Measurements from ENCODE around the gene DDX3Y. TPM values are rescaled to one million over a fixed set of nuclear protein-coding genes. Genes with fewer than 3 reads are reported as not detected.
A peak's percentile ranks its signal among the peaks of the same experiment; 100 is the strongest.

Gene DDX3Y
- polyA plus RNA-seq, 1 experiment: 11.8 TPM

- ChIA-PET POLR2A (interaction anchor here (0.7 kb wide), 1 partner anchor 95 kb away, joined by 6 read pairs; no protein-coding TSS in a partner anchor), CTCF (no interaction called here)
- TF ChIP-seq CTCF (IDR thresholded peaks at IDR 0.05; ENCODE audit: insufficient read depth, low read depth, low read length): no peak
- DNase-seq (ENCODE audit: low read depth): peak; percentile 11
- peak overlapping the region; percentile 72 for H3K4me3 ChIP-seq (ENCODE audit: low read depth, low read length)
- no peaks in the 10 kb centered on the region for H3K36me3 ChIP-seq (ENCODE audit: control insufficient read depth, insufficient read depth, low read length)
- no peaks in the 10 kb centered on the region for H3K27me3 ChIP-seq (ENCODE audit: control insufficient read depth, insufficient read depth, low read length)
These were observed 827 bp downstream of the DDX3Y start for GRCh38 chrY:12905517-12905872.

- Histone ChIP-seq H3K27me3 (ENCODE audit: control insufficient read depth, insufficient read depth, low read length) (no peaks in the 10 kb centered on the region), H3K36me3 (ENCODE audit: control insufficient read depth, insufficient read depth, low read length) (no peaks in the 10 kb centered on the region), H3K4me3 (ENCODE audit: low read depth, low read length) (peak overlapping the region; percentile 72)
- ChIA-PET CTCF (no interaction called here), POLR2A (interaction anchor here (0.7 kb wide), 1 partner anchor 95 kb away, joined by 6 read pairs; no protein-coding TSS in a partner anchor)
- no peak for DNase-seq (ENCODE audit: low read depth)
- no peak for TF ChIP-seq CTCF (IDR thresholded peaks at IDR 0.05; ENCODE audit: insufficient read depth, low read depth, low read length)
These were observed 1.2 kb downstream of the DDX3Y start for GRCh38 chrY:12905895-12906294.

- Histone ChIP-seq H3K27me3 (ENCODE audit: control insufficient read depth, insufficient read depth, low read length) (no peaks in the 10 kb centered on the region), H3K36me3 (ENCODE audit: control insufficient read depth, insufficient read depth, low read length) (peaks cover 3% of the 10 kb centered on the region; the same call in 1 of the 2 replicates), H3K4me3 (ENCODE audit: low read depth, low read length) (no peak overlapping the region)
- TF ChIP-seq CTCF (IDR thresholded peaks at IDR 0.05; ENCODE audit: insufficient read depth, low read depth, low read length): no peak
- ChIA-PET CTCF (no interaction called here), POLR2A (no interaction called here)
- DNase-seq (ENCODE audit: low read depth): no peak
These were observed 8.9 kb downstream of the DDX3Y start for GRCh38 chrY:12913541-12913940.

GRCh38 chrY:12928043-12928442 lies 23.4 kb downstream of the DDX3Y start:
- peak; percentile 35; the same call in 1 of the 2 replicates for TF ChIP-seq CTCF (IDR thresholded peaks at IDR 0.05; ENCODE audit: insufficient read depth, low read depth, low read length)
- CTCF ChIA-PET: interaction anchor here (0.9 to 1.0 kb wide), 2 partner anchors 399 to 416 kb away, joined by 3 to 5 read pairs; no protein-coding TSS in a partner anchor
- POLR2A ChIA-PET: no interaction called here
- Histone ChIP-seq H3K4me3 (ENCODE audit: low read depth, low read length) (no peak overlapping the region), H3K27me3 (ENCODE audit: control insufficient read depth, insufficient read depth, low read length) (no peaks in the 10 kb centered on the region), H3K36me3 (ENCODE audit: control insufficient read depth, insufficient read depth, low read length) (no peaks in the 10 kb centered on the region)
- DNase-seq (ENCODE audit: low read depth): peak; percentile 6

- POLR2A ChIA-PET: no interaction called here
These were observed 37.3 kb downstream of the DDX3Y start for GRCh38 chrY:12941725-12942687.

More at GRCh38 chrY:12941725-12942687, 37.3 kb downstream of the DDX3Y start:
- Histone ChIP-seq H3K36me3 (ENCODE audit: control insufficient read depth, insufficient read depth, low read length) (no peaks in the 10 kb centered on the region), H3K27me3 (ENCODE audit: control insufficient read depth, insufficient read depth, low read length) (no peaks in the 10 kb centered on the region; the same call in 1 of the 2 replicates), H3K4me3 (ENCODE audit: low read depth, low read length) (no peak overlapping the region)
- no peak for DNase-seq (ENCODE audit: low read depth)
- no peak for TF ChIP-seq CTCF (IDR thresholded peaks at IDR 0.05; ENCODE audit: insufficient read depth, low read depth, low read length)
- CTCF ChIA-PET: no interaction called here

Data from BJ (cell line).